Endothelial cell of umbilical vein (primary cell): Measurements from ENCODE around the gene UNC5C.

Experiments used
- EZH2 ChIP-seq: IDR thresholded peaks from 2 replicates; pipeline ENCODE4 v1.6.1; 2012; ENCODE audit warnings: borderline replicate concordance, low read depth, mild to moderate bottlenecking, moderate library complexity, low read length, inconsistent platforms; ENCODE audit not compliant: severe bottlenecking
- MAX ChIP-seq: IDR thresholded peaks from 2 replicates; pipeline ENCODE4 v1.6.1; 2011; ENCODE audit not compliant: insufficient read depth, insufficient read length
- MYC ChIP-seq: IDR thresholded peaks from one replicate; pipeline ENCODE4 v1.6.1; 2011; ENCODE audit warnings: mild to moderate bottlenecking, low read depth, low read length
- POLR2A ChIP-seq: IDR thresholded peaks from 2 replicates; pipeline ENCODE4 v1.6.1; 2012; ENCODE audit warnings: low read depth, mild to moderate bottlenecking, control low read depth, low read length
- POLR2AphosphoS5 ChIP-seq: IDR thresholded peaks from 2 replicates; pipeline ENCODE4 v1.6.1; 2012; ENCODE audit warnings: low read depth, mild to moderate bottlenecking, control low read depth, low read length, moderate library complexity; ENCODE audit not compliant: insufficient read depth
- TF ChIP-seq, protein P1 (sequence below), 2 donors: IDR thresholded peaks; 1 replicate in 1 of 2; 2 replicates in 1 of 2; pipeline ENCODE4 v1.5.1; 2011; ENCODE audit warnings: low read length in 2 of 2, mild to moderate bottlenecking in 2 of 2, moderate library complexity in 2 of 2, control low read depth in 1 of 2, inconsistent platforms in 1 of 2, low read depth in 1 of 2; ENCODE audit not compliant: insufficient read depth in 1 of 2; ENCODE audit errors: extremely low read depth in 1 of 2

GRCh38 chr4:95248720-95249425, 299.9 kb downstream of the UNC5C start:
- no peak for TF ChIP-seq POLR2A
- TF ChIP-seq, protein P1, sequence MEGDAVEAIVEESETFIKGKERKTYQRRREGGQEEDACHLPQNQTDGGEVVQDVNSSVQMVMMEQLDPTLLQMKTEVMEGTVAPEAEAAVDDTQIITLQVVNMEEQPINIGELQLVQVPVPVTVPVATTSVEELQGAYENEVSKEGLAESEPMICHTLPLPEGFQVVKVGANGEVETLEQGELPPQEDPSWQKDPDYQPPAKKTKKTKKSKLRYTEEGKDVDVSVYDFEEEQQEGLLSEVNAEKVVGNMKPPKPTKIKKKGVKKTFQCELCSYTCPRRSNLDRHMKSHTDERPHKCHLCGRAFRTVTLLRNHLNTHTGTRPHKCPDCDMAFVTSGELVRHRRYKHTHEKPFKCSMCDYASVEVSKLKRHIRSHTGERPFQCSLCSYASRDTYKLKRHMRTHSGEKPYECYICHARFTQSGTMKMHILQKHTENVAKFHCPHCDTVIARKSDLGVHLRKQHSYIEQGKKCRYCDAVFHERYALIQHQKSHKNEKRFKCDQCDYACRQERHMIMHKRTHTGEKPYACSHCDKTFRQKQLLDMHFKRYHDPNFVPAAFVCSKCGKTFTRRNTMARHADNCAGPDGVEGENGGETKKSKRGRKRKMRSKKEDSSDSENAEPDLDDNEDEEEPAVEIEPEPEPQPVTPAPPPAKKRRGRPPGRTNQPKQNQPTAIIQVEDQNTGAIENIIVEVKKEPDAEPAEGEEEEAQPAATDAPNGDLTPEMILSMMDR (IDR thresholded peaks at IDR 0.05; ENCODE audit: extremely low read depth in 1 of 2, insufficient read depth in 1 of 2, low read depth in 1 of 2, low read length in 2 of 2): no peak
- TF ChIP-seq POLR2AphosphoS5: no peak
- no peak for TF ChIP-seq EZH2
- TF ChIP-seq MAX: no peak
- TF ChIP-seq MYC: no peak
